ENCODE results near the gene DNM3. TPM values are rescaled to one million over a fixed set of nuclear protein-coding genes. Genes with fewer than 3 reads are reported as not detected.

Gene DNM3
- total and polyA plus RNA-seq, 9 donors: 3.1 to 6.5 (median 4.4) TPM

DNA sequence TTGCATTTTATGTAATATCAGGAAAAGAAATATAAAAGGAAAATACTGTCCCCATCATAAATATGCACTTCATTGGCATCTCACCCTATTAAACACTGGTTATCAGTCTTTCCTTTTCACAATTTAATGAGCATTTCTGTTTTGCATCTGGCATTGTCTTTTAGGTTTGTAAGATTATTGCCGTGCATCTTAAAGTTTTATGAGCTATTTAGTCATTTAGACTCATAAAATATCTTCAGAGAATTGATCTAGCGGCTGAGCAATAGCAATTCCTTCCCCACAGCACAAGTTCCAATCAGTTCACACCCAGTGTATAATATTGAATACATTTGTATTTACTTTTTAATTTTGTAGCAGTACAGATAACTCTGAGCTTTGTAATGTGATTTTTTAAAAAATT, 466.8 kb downstream of the DNM3 start:
- H3K4me1 ChIP-seq (ENCODE audit: insufficient read depth): peaks cover 1% of the 10 kb centered on the region
- DNase-seq: no peak
- TF ChIP-seq, protein P1, sequence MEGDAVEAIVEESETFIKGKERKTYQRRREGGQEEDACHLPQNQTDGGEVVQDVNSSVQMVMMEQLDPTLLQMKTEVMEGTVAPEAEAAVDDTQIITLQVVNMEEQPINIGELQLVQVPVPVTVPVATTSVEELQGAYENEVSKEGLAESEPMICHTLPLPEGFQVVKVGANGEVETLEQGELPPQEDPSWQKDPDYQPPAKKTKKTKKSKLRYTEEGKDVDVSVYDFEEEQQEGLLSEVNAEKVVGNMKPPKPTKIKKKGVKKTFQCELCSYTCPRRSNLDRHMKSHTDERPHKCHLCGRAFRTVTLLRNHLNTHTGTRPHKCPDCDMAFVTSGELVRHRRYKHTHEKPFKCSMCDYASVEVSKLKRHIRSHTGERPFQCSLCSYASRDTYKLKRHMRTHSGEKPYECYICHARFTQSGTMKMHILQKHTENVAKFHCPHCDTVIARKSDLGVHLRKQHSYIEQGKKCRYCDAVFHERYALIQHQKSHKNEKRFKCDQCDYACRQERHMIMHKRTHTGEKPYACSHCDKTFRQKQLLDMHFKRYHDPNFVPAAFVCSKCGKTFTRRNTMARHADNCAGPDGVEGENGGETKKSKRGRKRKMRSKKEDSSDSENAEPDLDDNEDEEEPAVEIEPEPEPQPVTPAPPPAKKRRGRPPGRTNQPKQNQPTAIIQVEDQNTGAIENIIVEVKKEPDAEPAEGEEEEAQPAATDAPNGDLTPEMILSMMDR (IDR thresholded peaks at IDR 0.05): no peak
- TF ChIP-seq POLR2A (IDR thresholded peaks at IDR 0.05) (no peak), EP300 (IDR thresholded peaks at IDR 0.05) (no peak)
- 23 to 48% (median 40%) methylated on average over 2 of the region's 2 CpGs for WGBS, 3 donors
- H3K4me3 ChIP-seq: no peak overlapping the region
- no peaks in the 10 kb centered on the region for H3K36me3 ChIP-seq
- no peaks in the 10 kb centered on the region for H3K9me3 ChIP-seq
- intact Hi-C loops (cut with DNase I): no loop called here
- no peak overlapping the region for H3K27ac ChIP-seq
- no peaks in the 10 kb centered on the region for H3K27me3 ChIP-seq

DNA sequence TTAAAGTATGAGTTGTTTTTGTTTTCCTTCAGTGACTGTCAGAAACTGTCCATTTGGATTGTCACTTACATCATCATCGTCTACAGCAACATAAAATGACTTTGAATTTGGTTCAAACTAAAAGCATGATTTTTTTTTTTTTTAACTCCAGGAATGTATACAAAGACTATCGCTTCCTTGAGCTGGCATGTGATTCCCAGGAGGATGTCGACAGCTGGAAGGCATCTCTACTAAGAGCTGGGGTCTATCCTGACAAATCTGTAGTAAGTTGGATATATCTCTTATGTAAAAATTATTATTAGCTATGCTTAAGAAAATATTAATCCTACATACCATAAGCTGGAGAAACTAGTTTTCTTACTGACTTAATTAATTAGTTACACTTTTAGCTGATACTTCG, 467.3 kb downstream of the DNM3 start:
- 25 to 39% (median 25%) methylated on average over 4 of the region's 4 CpGs for WGBS, 3 donors

DNA sequence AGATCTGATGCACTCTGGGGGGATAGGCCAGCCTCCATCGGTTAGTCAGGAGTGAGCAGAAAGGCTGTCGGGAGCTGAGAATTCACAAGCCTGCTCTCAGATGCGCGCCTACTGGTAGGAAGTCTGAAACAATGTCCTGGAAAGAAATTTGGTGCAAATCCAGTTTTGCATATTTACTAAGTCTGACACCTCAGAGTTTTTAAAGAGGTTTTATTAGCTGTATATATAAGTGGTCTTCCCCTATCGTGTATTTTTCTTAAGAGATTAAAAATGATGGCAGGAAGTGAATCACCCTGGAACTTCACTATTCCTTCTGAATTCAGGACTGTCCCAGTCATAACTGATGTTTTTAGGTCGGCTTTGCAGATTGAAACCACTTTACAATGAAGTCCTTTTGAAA, 479.4 kb downstream of the DNM3 start:
- DNase-seq: no peak
- Histone ChIP-seq H3K27me3 (no peaks in the 10 kb centered on the region), H3K4me3 (no peak overlapping the region), H3K36me3 (no peaks in the 10 kb centered on the region), H3K4me1 (ENCODE audit: insufficient read depth) (peaks cover 16% of the 10 kb centered on the region), H3K27ac (no peak overlapping the region), H3K9me3 (no peaks in the 10 kb centered on the region)
- TF ChIP-seq EP300 (IDR thresholded peaks at IDR 0.05) (no peak), POLR2A (IDR thresholded peaks at IDR 0.05) (no peak)
- 34 to 40% (median 35%) methylated on average over 6 of the region's 6 CpGs for WGBS, 3 donors
- intact Hi-C loops (cut with DNase I): no loop called here

More for the DNA sequence above, 467.3 kb downstream of the DNM3 start:
- Histone ChIP-seq H3K4me1 (ENCODE audit: insufficient read depth) (peaks cover 1% of the 10 kb centered on the region), H3K27ac (no peak overlapping the region), H3K36me3 (no peaks in the 10 kb centered on the region), H3K9me3 (no peaks in the 10 kb centered on the region), H3K27me3 (no peaks in the 10 kb centered on the region), H3K4me3 (no peak overlapping the region)
- intact Hi-C loops (cut with DNase I): no loop called here
- DNase-seq: no peak
- TF ChIP-seq POLR2A (IDR thresholded peaks at IDR 0.05) (no peak), EP300 (IDR thresholded peaks at IDR 0.05) (no peak)
- TF ChIP-seq, protein P1 (IDR thresholded peaks at IDR 0.05): no peak

DNA sequence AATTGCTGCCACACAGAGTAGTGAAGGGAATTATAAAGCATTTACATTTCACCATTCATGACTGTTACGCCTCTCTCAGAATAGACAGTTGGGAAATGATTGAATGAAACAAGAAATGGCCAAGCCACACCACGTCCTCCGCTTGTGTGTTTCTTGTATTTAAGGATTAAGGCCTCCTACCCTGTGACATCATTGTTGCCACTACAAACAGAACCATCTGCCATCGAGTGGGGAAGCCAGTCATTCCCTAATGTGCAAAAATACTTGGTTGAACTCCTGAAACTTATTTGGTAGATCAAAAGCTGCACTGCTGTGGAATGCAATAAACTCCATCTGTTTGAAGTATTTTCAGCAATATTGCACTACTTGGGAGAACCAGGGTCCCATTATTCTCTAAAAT, 480.2 kb downstream of the DNM3 start:
- Histone ChIP-seq H3K4me1 (ENCODE audit: insufficient read depth) (peaks cover 16% of the 10 kb centered on the region), H3K36me3 (no peaks in the 10 kb centered on the region), H3K4me3 (no peak overlapping the region), H3K9me3 (no peaks in the 10 kb centered on the region), H3K27me3 (no peaks in the 10 kb centered on the region), H3K27ac (peak overlapping the region in 1 of 2 donors; percentile 31)
- intact Hi-C loops (cut with DNase I): no loop called here
- TF ChIP-seq, protein P1 (IDR thresholded peaks at IDR 0.05): no peak
- TF ChIP-seq POLR2A (IDR thresholded peaks at IDR 0.05): no peak
- no peak for TF ChIP-seq EP300 (IDR thresholded peaks at IDR 0.05)
- WGBS, 3 donors: 65 to 74% (median 70%) methylated on average over 4 of the region's 4 CpGs
- DNase-seq: no peak

DNA sequence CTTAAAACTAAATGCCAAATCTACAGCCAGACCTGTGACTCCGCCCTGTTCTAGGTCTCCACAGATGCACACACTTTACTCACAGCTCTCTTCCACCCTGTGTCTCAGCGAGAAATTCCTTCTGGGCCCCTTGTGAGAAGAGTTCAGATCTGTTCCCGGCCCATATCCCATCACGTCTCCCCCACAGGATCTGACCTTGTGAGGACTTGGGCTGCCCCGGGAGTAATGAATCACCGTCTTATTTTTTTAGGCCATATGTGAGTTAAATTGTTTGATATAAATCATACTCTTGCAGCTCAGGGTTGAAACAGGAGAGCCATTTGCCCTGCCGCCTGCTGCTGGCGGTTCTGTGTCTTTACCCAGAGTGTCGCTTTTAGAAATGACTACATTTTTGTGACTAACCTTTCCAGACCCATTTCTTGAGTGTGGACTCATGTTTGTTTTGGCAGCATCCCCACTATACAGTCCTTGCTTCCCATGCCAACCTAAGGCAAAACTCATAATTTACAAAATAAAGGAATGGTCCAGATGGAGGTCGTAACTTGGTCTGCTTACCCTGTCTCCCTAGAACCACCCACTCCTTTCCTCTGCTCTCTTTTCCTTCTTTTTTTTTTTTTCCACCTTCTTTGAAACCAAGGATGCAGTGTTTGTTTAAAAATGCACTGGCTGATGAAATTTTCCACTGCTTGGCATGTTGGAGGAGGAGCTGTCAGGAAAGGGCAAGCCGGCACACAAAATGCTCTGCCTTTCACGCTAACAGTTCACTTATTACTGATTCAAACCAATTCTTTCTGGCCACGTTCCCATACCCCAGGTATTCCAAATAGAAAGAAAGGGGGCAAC, 481.1 kb downstream of the DNM3 start:
- intact Hi-C loops (cut with DNase I): no loop called here
- Histone ChIP-seq H3K27ac (peak overlapping the region in 1 of 2 donors; percentile 1), H3K4me1 (ENCODE audit: insufficient read depth) (peaks cover 16% of the 10 kb centered on the region), H3K4me3 (no peak overlapping the region), H3K27me3 (no peaks in the 10 kb centered on the region), H3K36me3 (no peaks in the 10 kb centered on the region), H3K9me3 (no peaks in the 10 kb centered on the region)
- TF ChIP-seq EP300 (IDR thresholded peaks at IDR 0.05) (no peak), POLR2A (IDR thresholded peaks at IDR 0.05) (no peak)
- TF ChIP-seq, protein P1 (IDR thresholded peaks at IDR 0.05): no peak
- WGBS, 3 donors: 14 to 20% (median 18%) methylated on average over 13 of the region's 13 CpGs
- peak in 2 of 5 donors; percentile 10 to 27 for DNase-seq
